Brain microvascular endothelial cell (primary cell): ENCODE measurements around the gene ZFYVE16.
"Not testable (repeated sequence)": the region's sequence is repeated elsewhere in the genome, so short reads cannot be mapped to it uniquely, and the experiment has no call there.

Experiments
- DNase-seq: peaks from one replicate; pipeline ENCODE4 v3.0.0-alpha.2; 2020
- H3K27ac ChIP-seq: fragments of 250-450 bp; sonication (Bioruptor Pico); 2 replicates; pipeline ENCODE4 v1.5.1; 2020; ENCODE audit warnings: mild to moderate bottlenecking, moderate library complexity
- H3K27me3 ChIP-seq: fragments of 250-450 bp; sonication (Bioruptor Pico); replicated peaks from 2 replicates; pipeline ENCODE4 v1.5.1; 2020; ENCODE audit warnings: mild to moderate bottlenecking
- H3K36me3 ChIP-seq: fragments of 250-450 bp; sonication (Bioruptor Pico); replicated peaks from 2 replicates; pipeline ENCODE4 v1.5.1; 2020; ENCODE audit warnings: mild to moderate bottlenecking
- H3K4me3 ChIP-seq: 2 replicates; pipeline ENCODE4 v1.5.1; 2011; ENCODE audit warnings: low read depth, mild to moderate bottlenecking, control low read depth, low read length, moderate library complexity
- CTCF ChIP-seq: IDR thresholded peaks from 2 replicates; pipeline ENCODE4 v1.5.1; 2011; ENCODE audit warnings: low read depth, mild to moderate bottlenecking, moderate library complexity, low read length, control low read depth, inconsistent platforms; ENCODE audit errors: missing control alignments
- in situ Hi-C: cut with HindIII; loops from 2 replicates; pipeline ENCODE4 v1.10.0; 2017; ENCODE audit warnings: low sequenced_read_pairs, low pct_ligation_motif_present

ZFYVE16 gene

DNA sequence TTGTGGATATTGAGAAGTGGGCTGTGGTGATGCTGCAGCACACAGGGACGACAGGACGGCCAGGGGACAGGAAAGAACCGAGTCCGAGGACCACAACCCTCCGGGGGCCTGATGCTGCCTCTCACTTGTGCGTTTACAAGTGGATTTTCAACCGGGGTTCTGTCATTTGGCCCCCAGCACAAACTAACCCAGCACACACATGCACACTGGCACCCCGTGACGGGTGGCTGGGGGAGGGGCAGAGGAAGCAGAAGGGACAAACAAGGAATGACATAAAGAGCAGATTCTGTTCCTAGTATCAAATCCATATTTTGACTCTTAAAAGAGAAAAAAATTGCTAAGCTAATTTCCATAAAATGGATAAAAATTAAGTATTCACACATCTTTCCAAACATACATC lies 18.3 kb upstream of the ZFYVE16 start:
- Histone ChIP-seq H3K27ac (no peak overlapping the region), H3K27me3 (no peaks in the 10 kb centered on the region), H3K4me3 (no peak overlapping the region), H3K36me3 (no peaks in the 10 kb centered on the region)
- in situ Hi-C loops = no loop called here
- DNase-seq = no peak
- no peak for TF ChIP-seq CTCF

GRCh38 chr5:80390413-80390812 lies 17.5 kb upstream of the ZFYVE16 start:
- H3K36me3 ChIP-seq, DNase-seq, in situ Hi-C loops, H3K27ac ChIP-seq, H3K4me3 ChIP-seq, H3K27me3 ChIP-seq: not testable (repeated sequence)

DNA sequence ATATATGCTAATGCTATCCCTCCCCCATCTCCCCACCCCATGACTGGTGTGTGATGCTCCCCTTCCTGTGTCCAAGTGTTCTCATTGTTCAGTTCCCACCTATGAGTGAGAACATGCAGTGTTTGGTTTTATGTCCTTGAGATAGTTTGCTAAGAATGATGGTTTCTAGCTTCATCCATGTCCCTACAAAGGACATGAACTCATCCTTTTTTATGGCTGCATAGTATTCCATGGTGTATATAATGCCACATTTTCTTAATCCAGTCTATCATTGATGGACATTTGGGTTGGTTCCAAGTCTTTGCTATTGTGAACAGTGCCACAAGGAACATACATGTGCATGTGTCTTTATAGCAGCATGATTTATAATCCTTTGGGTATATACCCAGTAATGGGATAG lies 16.6 kb upstream of the ZFYVE16 start:
- H3K4me3 ChIP-seq, in situ Hi-C loops, H3K27me3 ChIP-seq, H3K27ac ChIP-seq, DNase-seq, H3K36me3 ChIP-seq: not testable (repeated sequence)

DNA sequence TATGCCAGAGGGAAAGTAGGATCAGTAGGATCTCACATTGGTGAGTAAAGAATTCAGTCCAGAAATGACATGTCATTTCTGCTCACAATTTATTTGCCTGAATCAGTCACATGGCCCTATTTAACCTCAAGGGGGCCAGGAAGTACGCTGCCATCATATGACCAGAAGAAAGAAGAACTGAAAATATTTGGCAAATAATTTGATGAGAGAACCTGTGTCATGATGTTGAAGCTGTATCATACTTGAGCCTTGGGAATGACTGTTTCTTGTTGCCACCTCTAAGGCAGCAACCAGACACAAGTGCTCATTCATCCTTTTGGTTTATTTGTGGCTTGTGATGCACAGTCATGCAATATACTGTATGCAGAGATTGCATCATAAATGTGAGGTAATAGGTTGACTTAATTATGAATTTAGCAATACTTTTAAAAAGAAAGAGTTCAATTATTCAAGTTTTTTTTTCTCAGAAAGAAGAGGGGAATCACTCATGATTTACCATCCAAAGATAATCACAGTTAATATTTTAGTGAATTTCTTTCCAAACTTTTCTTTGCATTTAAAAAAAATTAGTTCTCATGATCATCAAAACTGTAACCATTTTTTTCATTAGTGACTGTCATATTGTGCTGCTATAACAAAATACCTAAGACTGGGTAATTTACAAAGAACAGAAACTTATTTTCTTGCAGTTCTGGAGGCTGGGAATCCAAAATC lies 8.2 kb upstream of the ZFYVE16 start:
- TF ChIP-seq CTCF = peak; percentile 16
- Histone ChIP-seq H3K4me3 (no peak overlapping the region), H3K27me3 (no peaks in the 10 kb centered on the region), H3K27ac (no peak overlapping the region), H3K36me3 (no peaks in the 10 kb centered on the region)
- peak; percentile 2 for DNase-seq
- in situ Hi-C loops = no loop called here

DNA sequence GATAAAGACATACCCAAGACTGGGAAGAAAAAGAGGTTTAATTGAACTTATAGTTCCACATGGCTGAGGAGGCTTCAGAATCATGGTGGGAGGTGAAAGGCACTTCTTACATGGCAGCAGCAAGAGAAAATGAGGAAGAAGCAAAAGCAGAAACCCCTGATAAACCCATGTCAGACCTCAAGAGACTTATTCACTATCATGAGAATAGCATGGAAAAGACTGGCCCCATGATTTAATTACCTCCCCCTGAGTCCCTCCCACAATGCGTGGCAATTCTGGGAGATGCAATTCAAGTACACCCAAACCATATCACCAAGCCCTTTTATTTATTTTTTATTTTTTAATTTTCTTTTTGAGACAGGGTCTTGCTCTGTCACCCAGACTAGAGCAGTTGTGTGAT lies 7.5 kb upstream of the ZFYVE16 start:
- H3K4me3 ChIP-seq, DNase-seq, H3K36me3 ChIP-seq, in situ Hi-C loops, H3K27me3 ChIP-seq, H3K27ac ChIP-seq: not testable (repeated sequence)

GRCh38 chr5:80403782-80404181 lies 4.1 kb upstream of the ZFYVE16 start:
- H3K27me3 ChIP-seq = no peaks in the 10 kb centered on the region
- DNase-seq = no peak
- in situ Hi-C loops = no loop called here
- no peak overlapping the region for H3K4me3 ChIP-seq
- H3K36me3 ChIP-seq = no peaks in the 10 kb centered on the region
- H3K27ac ChIP-seq = no peak overlapping the region
- no peak for TF ChIP-seq CTCF

DNA sequence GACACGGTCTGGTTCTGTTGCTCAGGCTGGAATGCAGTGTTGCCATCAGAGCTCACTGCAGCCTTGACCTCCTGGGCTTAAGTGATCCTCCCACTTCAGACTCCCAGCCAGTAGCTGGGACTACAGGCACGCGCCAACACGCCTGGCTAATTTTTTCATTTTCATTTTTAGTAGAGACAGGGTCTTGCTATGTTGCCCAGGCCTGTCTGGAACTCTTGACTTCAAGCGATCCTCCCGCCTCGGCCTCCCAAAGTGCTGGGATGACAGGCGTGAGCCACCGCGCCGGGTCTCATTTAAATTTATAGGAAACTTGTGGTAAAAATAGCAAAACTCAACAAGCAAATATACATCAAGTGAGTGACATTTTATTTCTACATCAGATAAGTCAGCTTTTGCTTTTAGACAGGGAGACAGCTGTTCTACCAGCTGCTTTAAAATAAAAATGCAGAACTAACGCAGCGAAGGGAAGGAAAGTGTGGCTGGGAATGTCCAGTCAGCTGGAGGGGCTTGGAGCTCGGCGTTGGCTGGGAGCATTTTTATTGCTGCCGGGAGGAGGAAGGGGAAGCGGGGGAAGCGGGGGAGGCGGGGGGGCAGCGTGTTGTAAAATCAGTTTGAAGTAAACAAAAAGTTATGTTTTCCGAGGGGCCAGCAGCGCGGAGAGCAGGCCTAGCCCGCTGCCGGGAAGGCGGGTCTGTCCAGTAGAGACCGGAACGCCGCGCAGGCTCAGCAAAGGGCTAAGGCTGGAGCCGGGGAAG lies 707 bp upstream of the ZFYVE16 start:
- peak; percentile 4 for DNase-seq
- H3K27me3 ChIP-seq = no peaks in the 10 kb centered on the region
- in situ Hi-C loops = no loop called here
- H3K4me3 ChIP-seq = peak overlapping the region; percentile 87
- peak overlapping the region; percentile 93 for H3K27ac ChIP-seq
- TF ChIP-seq CTCF = no peak
- H3K36me3 ChIP-seq = no peaks in the 10 kb centered on the region
